ENCODE measurements around the gene COQ8A.

Gene COQ8A

GRCh38 chr1:226983247-226983991, 43.3 kb downstream of the COQ8A start:
- no peak overlapping the region for H3K4me2 ChIP-seq (ENCODE audit: insufficient read depth, low read length)
- no peaks in the 10 kb centered on the region for H3K9me3 ChIP-seq (ENCODE audit: insufficient read depth, low read length, severe bottlenecking)
- H3K4me3 ChIP-seq (ENCODE audit: low read depth in 1 of 2, low read length in 2 of 2), result no peak overlapping the region
- no peaks in the 10 kb centered on the region for H3K27me3 ChIP-seq (ENCODE audit: insufficient read depth, low read length, poor library complexity)
- H3K79me2 ChIP-seq (ENCODE audit: insufficient read depth, low read length), result no peaks in the 10 kb centered on the region
- peaks cover 36% of the 10 kb centered on the region for H3K36me3 ChIP-seq (ENCODE audit: insufficient read depth, low read length)
- H3K4me1 ChIP-seq (ENCODE audit: insufficient read depth, low read length), result no peaks in the 10 kb centered on the region
- H2AFZ ChIP-seq (ENCODE audit: low read depth, low read length), result no peak overlapping the region
- TF ChIP-seq EZH2 (IDR thresholded peaks at IDR 0.05; ENCODE audit: borderline replicate concordance, low read depth, low read length, severe bottlenecking), result no peak
- TF ChIP-seq CTCF (IDR thresholded peaks at IDR 0.05; ENCODE audit: borderline replicate concordance, extremely low read depth, low read length, poor library complexity, severe bottlenecking), result no peak
- H4K20me1 ChIP-seq (ENCODE audit: insufficient read depth, low read length), result no peaks in the 10 kb centered on the region; the same call in 1 of the 2 replicates
- no peak for ATAC-seq (ENCODE audit: insufficient read depth, low read depth)
- no peak overlapping the region for H3K27ac ChIP-seq (ENCODE audit: low read length)
- no peak for DNase-seq
- H3K9ac ChIP-seq (ENCODE audit: low read depth, low read length), result no peak overlapping the region

GRCh38 chr1:226983992-226984364, 43.9 kb downstream of the COQ8A start:
- H3K9ac ChIP-seq (ENCODE audit: low read depth, low read length), result no peak overlapping the region
- H4K20me1 ChIP-seq (ENCODE audit: insufficient read depth, low read length), result no peaks in the 10 kb centered on the region; the same call in 1 of the 2 replicates
- no peak overlapping the region for H3K27ac ChIP-seq (ENCODE audit: low read length)
- H2AFZ ChIP-seq (ENCODE audit: low read depth, low read length), result no peak overlapping the region
- H3K79me2 ChIP-seq (ENCODE audit: insufficient read depth, low read length), result no peaks in the 10 kb centered on the region
- no peaks in the 10 kb centered on the region for H3K27me3 ChIP-seq (ENCODE audit: insufficient read depth, low read length, poor library complexity)
- no peaks in the 10 kb centered on the region for H3K9me3 ChIP-seq (ENCODE audit: insufficient read depth, low read length, severe bottlenecking)
- no peak overlapping the region for H3K4me2 ChIP-seq (ENCODE audit: insufficient read depth, low read length)
- DNase-seq, result no peak
- ATAC-seq (ENCODE audit: insufficient read depth, low read depth), result no peak
- TF ChIP-seq EZH2 (IDR thresholded peaks at IDR 0.05; ENCODE audit: borderline replicate concordance, low read depth, low read length, severe bottlenecking), result no peak
- no peak for TF ChIP-seq CTCF (IDR thresholded peaks at IDR 0.05; ENCODE audit: borderline replicate concordance, extremely low read depth, low read length, poor library complexity, severe bottlenecking)
- no peaks in the 10 kb centered on the region for H3K4me1 ChIP-seq (ENCODE audit: insufficient read depth, low read length)
- H3K4me3 ChIP-seq (ENCODE audit: low read depth in 1 of 2, low read length in 2 of 2), result no peak overlapping the region
- peaks cover 36% of the 10 kb centered on the region for H3K36me3 ChIP-seq (ENCODE audit: insufficient read depth, low read length)

- H2AFZ ChIP-seq (ENCODE audit: low read depth, low read length), result no peak overlapping the region
- H3K9me3 ChIP-seq (ENCODE audit: insufficient read depth, low read length, severe bottlenecking), result no peaks in the 10 kb centered on the region
- H3K36me3 ChIP-seq (ENCODE audit: insufficient read depth, low read length), result peaks cover 36% of the 10 kb centered on the region
- H3K4me1 ChIP-seq (ENCODE audit: insufficient read depth, low read length), result no peaks in the 10 kb centered on the region
- no peaks in the 10 kb centered on the region; the same call in 1 of the 2 replicates for H4K20me1 ChIP-seq (ENCODE audit: insufficient read depth, low read length)
- H3K4me3 ChIP-seq (ENCODE audit: low read depth in 1 of 2, low read length in 2 of 2), result no peak overlapping the region
- ATAC-seq (ENCODE audit: insufficient read depth, low read depth) (no peak), DNase-seq (no peak)
- no peak overlapping the region for H3K9ac ChIP-seq (ENCODE audit: low read depth, low read length)
- no peak overlapping the region for H3K27ac ChIP-seq (ENCODE audit: low read length)
- no peak for TF ChIP-seq CTCF (IDR thresholded peaks at IDR 0.05; ENCODE audit: borderline replicate concordance, extremely low read depth, low read length, poor library complexity, severe bottlenecking)
- no peak for TF ChIP-seq EZH2 (IDR thresholded peaks at IDR 0.05; ENCODE audit: borderline replicate concordance, low read depth, low read length, severe bottlenecking)
- no peak overlapping the region for H3K4me2 ChIP-seq (ENCODE audit: insufficient read depth, low read length)
- no peaks in the 10 kb centered on the region for H3K79me2 ChIP-seq (ENCODE audit: insufficient read depth, low read length)
- no peaks in the 10 kb centered on the region for H3K27me3 ChIP-seq (ENCODE audit: insufficient read depth, low read length, poor library complexity)
These were observed 44.6 kb downstream of the COQ8A start for GRCh38 chr1:226984521-226985238.

Measured in DND-41 (cell line).